Measurements from ENCODE around the gene GPC1. TPM values are rescaled to one million over a fixed set of nuclear protein-coding genes. Genes with fewer than 3 reads are reported as not detected.

GPC1 gene
- total RNA-seq, 1 donor from 2014 or later, result 38.7 TPM

- DNase-seq (ENCODE audit: low spot score in 2 of 2) (no peak), FAIRE-seq (no peak)
Measured at GRCh38 chr2:240411261-240412160, 24.0 kb upstream of the GPC1 start.

GRCh38 chr2:240412211-240412861 is 23.1 kb upstream of the GPC1 start:
- DNase-seq (ENCODE audit: low spot score in 2 of 2) (no peak), FAIRE-seq (no peak)

GRCh38 chr2:240412975-240413812 is 22.3 kb upstream of the GPC1 start:
- no peak for FAIRE-seq
- no peak for DNase-seq (ENCODE audit: low spot score in 2 of 2)

GRCh38 chr2:240413813-240414429 is 21.5 kb upstream of the GPC1 start:
- no peak for FAIRE-seq
- no peak for DNase-seq (ENCODE audit: low spot score in 2 of 2)

- DNase-seq (ENCODE audit: low spot score in 2 of 2) (no peak), FAIRE-seq (no peak)
Measured at GRCh38 chr2:240416821-240417220, 18.6 kb upstream of the GPC1 start.

- FAIRE-seq, result no peak
Measured at GRCh38 chr2:240418311-240418710, 17.2 kb upstream of the GPC1 start.

GRCh38 chr2:240419271-240419670 is 16.2 kb upstream of the GPC1 start:
- FAIRE-seq, result no peak

More at GRCh38 chr2:240418311-240418710, 17.2 kb upstream of the GPC1 start:
- DNase-seq (ENCODE audit: low spot score in 2 of 2), result no peak

GRCh38 chr2:240419723-240420122 is 15.7 kb upstream of the GPC1 start:
- no peak for DNase-seq (ENCODE audit: low spot score in 2 of 2)
- FAIRE-seq, result no peak

More at GRCh38 chr2:240419271-240419670, 16.2 kb upstream of the GPC1 start:
- DNase-seq (ENCODE audit: low spot score in 2 of 2), result no peak

- FAIRE-seq (no peak), DNase-seq (ENCODE audit: low spot score in 2 of 2) (no peak)
Measured at GRCh38 chr2:240420206-240421104, 15.0 kb upstream of the GPC1 start.

GRCh38 chr2:240421381-240421780 is 14.1 kb upstream of the GPC1 start:
- no peak for FAIRE-seq
- no peak for DNase-seq (ENCODE audit: low spot score in 2 of 2)

GRCh38 chr2:240422658-240423329 is 12.7 kb upstream of the GPC1 start:
- DNase-seq (ENCODE audit: low spot score in 2 of 2) (no peak), FAIRE-seq (no peak)

- FAIRE-seq, result no peak
- DNase-seq (ENCODE audit: low spot score in 2 of 2), result no peak
Measured at GRCh38 chr2:240423788-240424191, 11.7 kb upstream of the GPC1 start.

- DNase-seq (ENCODE audit: low spot score in 2 of 2), result no peak
Measured at GRCh38 chr2:240424341-240425235, 10.9 kb upstream of the GPC1 start.

GRCh38 chr2:240425236-240425615 is 10.2 kb upstream of the GPC1 start:
- FAIRE-seq, result no peak
- no peak for DNase-seq (ENCODE audit: low spot score in 2 of 2)

More at GRCh38 chr2:240424341-240425235, 10.9 kb upstream of the GPC1 start:
- no peak for FAIRE-seq

- DNase-seq (ENCODE audit: low spot score in 2 of 2) (no peak), FAIRE-seq (no peak)
Measured at GRCh38 chr2:240425697-240426096, 9.8 kb upstream of the GPC1 start.

GRCh38 chr2:240426845-240427721 is 8.4 kb upstream of the GPC1 start:
- DNase-seq (ENCODE audit: low spot score in 2 of 2) (no peak), FAIRE-seq (no peak)

GRCh38 chr2:240427729-240428128 is 7.7 kb upstream of the GPC1 start:
- no peak for DNase-seq (ENCODE audit: low spot score in 2 of 2)

More at GRCh38 chr2:240427729-240428128, 7.7 kb upstream of the GPC1 start:
- no peak for FAIRE-seq
